ENCODE results near the gene HNRNPUL1.
A peak's percentile ranks its signal among the peaks of the same experiment; 100 is the strongest.
"Not testable (repeated sequence)": the region's sequence is repeated elsewhere in the genome, so short reads cannot be mapped to it uniquely, and the experiment has no call there.

Gene HNRNPUL1

DNA sequence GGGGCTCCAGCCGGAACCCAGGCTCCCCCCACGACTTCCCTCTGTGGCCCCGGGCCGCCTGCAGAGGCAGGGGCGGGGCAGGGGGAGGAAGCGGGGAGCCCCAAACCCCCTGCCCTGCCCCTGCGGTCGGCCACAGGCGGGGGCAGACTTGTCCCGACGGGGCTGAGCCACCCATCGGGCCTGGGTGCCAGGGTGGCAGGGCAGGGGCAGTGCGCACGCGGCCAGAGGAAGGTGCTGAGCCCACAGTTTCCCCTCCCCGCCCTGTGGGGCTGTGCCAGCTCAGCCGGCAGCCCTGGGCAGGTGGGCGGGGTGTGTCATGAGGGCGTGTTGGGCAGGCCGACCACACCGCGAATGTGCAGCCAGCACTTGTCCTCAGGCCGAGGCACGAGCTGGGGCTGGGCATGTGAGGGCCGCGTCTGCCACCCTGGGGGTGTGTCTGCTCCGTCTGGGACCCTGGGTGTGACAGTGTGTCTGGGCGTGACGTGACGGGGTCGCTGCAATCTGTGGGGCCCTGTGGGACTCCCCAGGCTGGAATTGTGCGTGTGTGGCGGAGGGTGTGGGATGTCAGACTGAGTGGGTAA lies 63.5 kb downstream of the HNRNPUL1 start:
- DNase-seq, result peak; percentile 92

GRCh38 chr19:41328157-41328841 lies 64.1 kb downstream of the HNRNPUL1 start:
- DNase-seq, result no peak

- no peak for DNase-seq
Observed at GRCh38 chr19:41328842-41329225, 64.7 kb downstream of the HNRNPUL1 start.

GRCh38 chr19:41330481-41330880 lies 66.3 kb downstream of the HNRNPUL1 start:
- peak; percentile 54 for DNase-seq

DNA sequence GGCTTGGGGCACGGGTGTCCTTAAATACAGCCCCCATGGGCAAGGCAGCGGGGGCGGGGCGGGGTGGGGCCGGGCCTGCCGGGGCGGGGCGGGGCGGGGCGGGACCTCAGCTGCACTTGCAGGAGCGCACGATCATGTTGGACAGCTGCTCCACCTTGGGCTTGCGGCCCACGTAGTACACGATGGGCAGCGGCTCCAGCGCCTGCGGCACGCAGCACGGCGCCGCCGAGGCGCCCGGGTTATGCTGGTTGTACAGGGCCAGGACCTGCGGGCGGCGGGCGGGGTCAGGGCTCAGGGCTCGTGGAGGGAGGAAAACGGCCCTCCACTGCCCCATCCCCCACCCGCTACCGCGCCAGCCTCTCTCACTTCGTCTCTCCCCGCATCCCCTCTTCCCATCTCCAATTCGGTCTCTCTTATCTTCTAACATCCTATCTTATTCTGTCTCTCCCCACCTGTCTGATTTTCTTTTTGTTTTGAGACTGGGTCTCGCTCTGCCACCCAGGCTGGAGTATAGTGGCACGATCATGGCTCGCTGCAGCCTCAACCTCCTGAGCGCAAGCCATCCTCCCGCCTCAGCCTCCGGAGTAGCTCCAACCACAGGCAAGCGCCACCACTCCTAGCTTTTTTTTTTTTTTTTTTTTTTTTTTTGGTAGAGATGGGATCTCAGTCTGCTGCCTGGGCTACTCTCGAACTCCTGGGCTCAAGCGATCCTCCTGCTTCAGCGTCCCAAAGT lies 66.9 kb downstream of the HNRNPUL1 start:
- no peak for DNase-seq

GRCh38 chr19:41332000-41332399 lies 67.8 kb downstream of the HNRNPUL1 start:
- DNase-seq, result no peak

GRCh38 chr19:41332468-41332867 lies 68.3 kb downstream of the HNRNPUL1 start:
- DNase-seq, result no peak

DNA sequence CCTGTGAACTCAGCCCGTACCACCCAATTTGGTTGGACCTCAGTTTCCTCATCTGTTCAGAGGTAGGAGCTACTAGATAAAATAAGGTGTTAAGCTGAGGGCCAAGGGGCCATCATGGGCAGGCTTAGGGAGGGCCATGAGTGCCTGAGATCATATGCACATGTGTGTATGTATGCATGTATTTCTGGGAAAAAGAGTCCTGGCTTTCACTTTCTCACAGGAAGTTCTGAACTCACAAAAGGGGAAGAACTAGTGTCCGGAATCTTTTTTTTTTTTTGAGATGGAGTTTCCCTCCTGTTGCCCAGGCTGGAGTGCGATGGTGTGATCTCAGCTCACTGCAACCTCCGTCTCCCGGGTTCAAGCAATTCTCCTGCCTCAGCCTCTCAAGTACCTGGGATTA lies 70.6 kb downstream of the HNRNPUL1 start:
- DNase-seq, result no peak

DNA sequence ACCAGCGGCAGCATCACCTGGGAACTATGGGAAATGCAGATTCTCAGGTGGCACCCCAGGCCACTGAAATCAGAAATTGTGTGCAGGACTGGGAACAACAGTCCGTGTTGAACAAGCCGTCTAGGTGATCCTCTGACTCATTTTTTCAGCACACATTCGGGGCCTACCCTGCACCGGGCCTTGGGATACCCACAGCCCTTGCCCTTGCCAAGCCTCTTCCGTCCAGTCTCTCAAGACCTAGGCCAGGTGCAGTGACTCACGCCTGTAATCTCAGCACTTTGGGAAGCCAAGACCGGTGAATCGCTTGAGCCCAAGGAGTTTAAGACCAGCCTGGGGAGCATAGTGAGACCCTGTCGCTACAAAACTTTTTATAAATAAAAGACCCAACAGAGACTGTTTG lies 71.3 kb downstream of the HNRNPUL1 start:
- DNase-seq, result no peak

DNA sequence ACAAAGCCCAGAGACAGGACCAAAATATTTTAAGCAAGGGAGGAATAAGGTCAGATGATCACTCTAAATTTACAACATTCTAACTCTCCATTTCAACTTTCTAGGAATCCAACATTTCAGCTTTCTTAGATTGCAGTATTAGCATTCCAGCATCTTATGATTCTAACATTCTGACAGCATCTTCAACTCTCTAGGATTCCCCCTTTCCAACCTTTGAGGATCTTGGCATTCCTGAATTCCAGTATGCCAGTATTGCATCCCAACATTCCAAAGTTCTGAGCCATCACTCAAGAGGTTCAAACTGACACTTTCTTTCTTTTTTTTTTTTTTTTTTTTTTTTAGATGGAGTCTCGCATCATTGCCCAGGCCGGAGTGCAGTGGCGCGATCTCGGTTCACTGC lies 75.8 kb downstream of the HNRNPUL1 start:
- DNase-seq, result no peak

DNA sequence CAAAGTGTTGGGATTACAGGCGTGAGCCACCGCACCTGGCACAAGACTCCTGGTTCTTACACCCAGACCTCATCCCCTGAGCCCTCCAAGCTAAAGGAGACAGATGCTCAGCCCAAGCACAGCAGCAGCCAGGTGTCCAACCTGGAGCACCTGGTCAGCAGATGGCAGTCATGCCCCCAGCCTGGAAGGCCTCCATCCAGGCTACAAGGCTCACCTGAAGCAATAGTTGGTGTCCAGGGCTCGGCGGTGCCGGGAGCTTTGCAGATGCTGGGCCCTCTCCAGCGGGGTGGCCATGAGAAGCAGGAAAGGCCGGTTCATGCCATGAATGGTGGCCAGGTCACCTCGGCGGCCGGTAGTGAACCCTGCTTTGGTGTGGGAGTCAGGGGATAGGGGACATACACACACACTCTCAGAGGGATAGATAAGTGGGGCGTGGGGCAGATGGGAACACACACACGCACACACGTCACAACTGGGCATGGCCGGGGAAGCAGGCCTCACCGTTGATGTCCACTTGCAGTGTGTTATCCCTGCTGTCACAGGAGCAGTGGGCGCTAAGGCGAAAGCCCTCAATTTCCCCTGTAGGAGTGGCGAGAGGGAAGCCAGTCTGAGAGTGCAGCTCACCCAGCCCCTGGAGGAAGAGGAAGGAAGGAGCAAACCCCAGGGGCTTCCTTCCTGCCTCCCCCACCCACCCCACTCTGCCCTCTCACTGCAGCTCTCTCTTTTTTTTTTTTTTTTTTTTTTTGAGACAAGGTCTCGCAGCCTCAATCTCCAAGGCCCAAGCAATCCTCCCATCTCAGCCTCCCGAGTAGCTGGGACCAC lies 77.7 kb downstream of the HNRNPUL1 start:
- DNase-seq, result no peak

DNA sequence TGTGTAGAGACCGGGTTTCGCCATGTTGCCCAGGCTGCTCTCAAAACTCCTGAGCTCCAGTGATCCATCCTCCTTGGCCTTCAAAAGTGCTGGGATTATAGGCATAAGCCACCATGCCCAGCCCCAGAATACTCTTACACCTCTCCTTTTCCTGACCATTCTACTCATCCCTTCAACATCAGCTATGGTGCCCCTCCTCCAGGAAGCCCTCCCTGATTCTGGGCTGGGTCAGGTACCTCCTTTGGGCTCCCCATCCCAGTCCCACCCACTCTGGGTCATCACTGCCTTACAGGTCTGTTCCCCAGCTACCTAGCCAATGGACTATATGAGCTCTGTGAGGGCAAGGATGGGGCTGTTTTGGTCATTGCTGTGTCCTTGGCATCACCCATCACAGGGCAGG lies 80.0 kb downstream of the HNRNPUL1 start:
- no peak for DNase-seq

DNA sequence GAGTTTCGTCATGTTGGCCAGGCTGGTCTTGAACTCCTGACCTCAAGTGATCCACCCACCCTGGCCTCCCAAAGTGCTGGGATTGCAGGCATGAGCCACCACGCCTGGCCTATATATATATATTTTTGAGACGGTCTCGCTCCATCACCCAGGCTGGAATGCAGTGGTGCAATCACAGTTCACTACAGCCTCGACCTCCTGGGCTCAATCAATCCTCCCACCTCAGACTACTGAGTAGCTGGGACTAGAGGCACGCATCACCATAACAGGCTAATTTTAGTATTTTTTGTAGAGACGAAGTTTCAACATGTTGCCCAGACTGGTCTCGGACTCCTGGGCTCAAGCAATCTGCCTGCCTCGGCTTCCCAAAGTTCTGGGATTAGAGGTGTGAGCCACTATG lies 82.7 kb downstream of the HNRNPUL1 start:
- not testable (repeated sequence) for DNase-seq

DNA sequence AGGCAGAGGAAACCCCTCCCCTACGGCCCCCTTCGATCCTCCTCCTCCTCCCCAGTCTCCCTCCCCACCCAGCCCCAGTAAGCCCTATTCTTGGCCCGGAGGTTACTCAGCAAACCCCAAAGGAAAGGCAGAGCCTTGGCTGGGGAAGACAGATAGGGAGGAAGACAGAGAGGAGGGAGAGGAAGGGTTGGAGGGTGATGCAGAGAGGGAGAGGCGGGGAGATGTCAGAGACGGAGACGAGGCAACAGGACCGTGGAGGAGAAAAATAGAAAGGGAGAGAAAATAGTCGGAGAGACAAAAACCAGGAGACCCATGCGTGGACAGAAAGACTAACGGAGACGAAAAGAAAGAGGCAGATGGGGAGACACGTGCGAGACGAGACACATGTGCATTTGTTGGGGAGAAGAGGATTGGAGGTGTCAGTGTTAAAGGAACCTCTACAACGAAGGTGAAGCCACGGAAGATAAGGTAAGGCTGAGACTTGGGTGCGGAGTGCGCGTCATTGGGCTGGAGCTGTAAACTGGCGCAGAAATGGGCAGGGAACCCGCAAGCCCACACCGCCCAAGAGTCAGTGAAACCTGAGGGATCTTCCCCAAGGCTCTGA lies 86.7 kb downstream of the HNRNPUL1 start:
- DNase-seq, result no peak

- peak; percentile 89 for DNase-seq
Observed at GRCh38 chr19:41351339-41352245, 87.4 kb downstream of the HNRNPUL1 start.

DNA sequence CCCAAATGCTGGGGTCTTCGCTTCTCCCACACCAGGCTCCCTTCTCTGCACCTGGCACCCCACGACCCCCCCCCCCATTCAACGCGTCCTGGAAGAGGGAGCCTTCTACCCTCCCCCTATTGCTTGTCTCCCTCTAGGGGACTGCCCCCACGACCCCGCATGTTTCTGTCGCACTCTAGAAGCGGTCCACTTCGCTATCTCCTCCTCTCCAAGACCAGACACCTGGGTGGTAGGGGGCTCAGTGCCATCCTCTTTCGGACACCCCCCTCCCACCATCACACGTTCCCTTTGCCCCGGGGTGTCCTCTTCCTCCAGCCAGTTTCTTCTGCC lies 88.1 kb downstream of the HNRNPUL1 start:
- no peak for DNase-seq

GRCh38 chr19:41352609-41353465 lies 88.7 kb downstream of the HNRNPUL1 start:
- peak; percentile 78 for DNase-seq

- peak; percentile 96 for DNase-seq
Observed at GRCh38 chr19:41353466-41354342, 89.5 kb downstream of the HNRNPUL1 start, which contains the start of gene TGFB1. Gene TGFB1, minus strand, starts transcription at chr19:41353922. Its CDS starts 878 bp downstream, at chr19:41353044.

GRCh38 chr19:41354343-41354953 lies 90.3 kb downstream of the HNRNPUL1 start:
- no peak for DNase-seq

Measured in CD4-positive, alpha-beta T cell treated with Interleukin-4 for 4 hours (primary cell).